ENCODE results near the gene CTSE.
A peak's percentile ranks its signal among the peaks of the same experiment; 100 is the strongest.

CTSE gene

DNA sequence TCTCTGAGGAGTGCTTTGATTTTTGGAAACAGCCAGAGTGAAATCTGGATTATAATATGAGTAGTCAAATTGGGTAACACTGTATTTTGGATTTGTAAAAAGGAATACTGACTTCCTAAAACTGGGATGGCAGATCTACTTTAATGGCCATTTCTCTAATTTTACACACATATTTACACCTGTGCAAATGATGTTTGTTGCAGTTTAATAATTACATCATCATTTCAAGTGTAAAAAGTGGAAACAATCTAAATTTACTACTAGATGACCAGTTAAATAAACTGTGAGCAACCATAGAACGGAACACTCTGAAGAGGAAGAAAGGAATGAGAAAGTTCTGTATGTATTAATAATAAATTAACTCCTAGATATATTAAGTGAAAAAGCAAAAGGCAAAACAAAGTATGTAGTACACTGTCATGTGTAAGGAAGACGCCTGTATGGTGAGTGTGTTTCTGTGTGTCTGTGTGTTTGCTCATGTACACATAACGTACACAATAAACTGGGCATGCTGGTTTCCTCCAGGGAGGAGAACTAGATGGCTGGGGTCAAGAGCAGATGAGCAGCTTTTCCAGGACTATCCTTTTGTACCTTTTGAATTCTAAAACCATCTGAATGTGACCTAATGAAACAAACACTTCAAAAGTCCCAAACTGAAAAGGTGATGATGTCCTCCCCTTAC is 26.4 kb upstream of the CTSE start:
- no peak for DNase-seq

DNA sequence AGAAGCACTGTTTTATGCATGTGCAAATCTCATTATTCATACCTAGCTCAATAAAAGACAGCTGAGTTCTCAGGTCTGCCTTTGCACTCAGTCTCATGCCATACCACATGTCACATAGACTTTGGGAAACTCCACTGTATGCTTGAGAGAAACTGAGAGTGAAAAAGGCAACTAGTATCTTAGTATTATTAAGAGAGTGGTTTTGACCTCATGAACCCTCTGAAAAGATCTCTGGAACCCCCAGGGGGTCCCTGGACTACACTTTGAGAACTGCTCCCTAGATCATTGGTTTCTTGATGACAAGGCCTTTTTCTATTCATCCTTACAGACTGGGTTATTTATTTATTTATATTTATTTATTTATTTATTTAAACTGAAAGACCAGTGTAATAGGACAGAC is 25.6 kb upstream of the CTSE start:
- DNase-seq, result no peak

DNA sequence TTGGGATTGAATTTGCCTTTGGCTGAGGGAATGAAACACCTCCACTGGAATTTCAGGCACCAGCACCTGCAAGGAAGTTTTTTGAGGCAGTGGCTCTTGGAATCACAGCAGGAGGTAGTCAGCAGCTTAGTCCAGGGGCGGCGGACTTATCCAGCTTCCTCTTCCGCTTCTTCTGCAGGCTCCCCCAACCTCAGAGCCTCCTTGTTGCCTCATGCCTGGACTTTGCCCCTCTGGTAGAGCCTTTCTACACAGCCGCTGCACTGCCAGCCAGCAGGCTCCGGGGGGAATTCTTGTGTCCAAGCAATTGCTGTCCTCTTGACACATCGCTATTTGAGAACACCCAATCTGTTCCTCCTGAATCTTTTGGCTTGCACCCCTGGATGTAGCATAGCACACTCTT is 24.9 kb upstream of the CTSE start:
- DNase-seq, result no peak

DNA sequence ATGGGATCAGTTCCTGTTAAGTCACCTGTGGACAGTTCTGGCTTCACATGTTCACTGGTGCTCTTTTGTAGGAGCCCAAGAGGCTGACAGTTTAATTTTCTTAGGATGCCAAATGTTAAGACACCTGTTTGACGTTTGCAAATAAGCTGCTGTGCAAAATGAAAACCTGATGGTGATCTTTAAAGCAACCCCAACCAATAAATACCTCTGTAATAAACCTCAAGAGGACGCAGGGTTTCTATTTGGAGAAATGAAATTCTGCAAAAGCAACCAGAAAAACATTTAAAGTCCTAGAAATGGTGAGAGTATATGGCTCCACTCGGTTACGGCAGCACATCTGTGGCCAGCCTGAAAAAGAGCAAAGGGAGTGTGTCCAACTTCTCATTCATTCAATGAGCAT is 23.6 kb upstream of the CTSE start:
- no peak for DNase-seq

GRCh38 chr1:206041640-206042039 is 17.9 kb upstream of the CTSE start:
- DNase-seq, result no peak

- no peak for DNase-seq
Observed at GRCh38 chr1:206040328-206040727, 16.6 kb upstream of the CTSE start.

DNA sequence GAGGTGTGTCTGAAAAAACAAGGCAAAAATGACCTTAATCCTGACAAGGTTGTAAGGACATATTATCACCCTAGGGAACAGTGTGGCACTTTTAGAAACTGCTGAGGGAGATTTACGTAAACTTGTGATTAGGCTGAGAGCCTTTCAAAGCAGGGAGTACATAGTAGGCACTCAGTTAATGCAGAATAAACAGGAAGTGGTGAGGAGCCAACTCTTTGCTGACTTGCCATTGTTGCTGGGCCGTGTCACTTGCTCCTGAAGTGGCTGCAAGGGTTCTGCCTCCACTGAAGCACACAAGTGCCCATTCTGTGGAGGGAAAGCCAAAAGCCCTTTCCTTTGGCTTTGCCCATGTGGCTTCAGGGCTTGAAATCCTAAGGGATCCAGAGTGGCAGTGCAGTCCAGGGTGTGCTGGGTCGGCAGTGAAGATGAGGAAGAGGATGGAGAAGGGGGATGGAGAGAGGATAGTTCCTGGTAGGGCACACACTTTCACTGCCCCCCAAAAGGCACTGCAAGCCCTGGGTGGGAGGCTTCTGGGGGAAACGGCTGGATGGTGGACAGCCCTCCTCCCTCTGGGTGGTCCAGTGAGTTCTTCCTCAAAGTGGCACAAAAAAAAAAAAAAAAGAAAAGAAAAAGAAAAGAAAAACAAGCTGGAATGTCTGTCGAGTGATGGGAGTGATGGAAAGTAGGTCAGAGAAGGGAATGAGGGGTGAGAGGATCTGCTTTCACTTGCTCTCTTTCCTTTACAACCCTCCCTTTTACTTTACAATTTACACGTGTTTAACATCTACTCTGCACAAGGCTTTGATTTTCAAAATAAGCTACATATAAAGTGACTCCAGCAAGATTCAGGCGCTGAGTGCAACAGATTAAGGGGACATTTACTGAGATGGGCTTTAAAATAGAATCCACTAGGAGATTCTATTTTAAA is 15.6 kb upstream of the CTSE start:
- DNase-seq, result no peak

GRCh38 chr1:206037581-206037980 is 13.9 kb upstream of the CTSE start:
- DNase-seq, result no peak

DNA sequence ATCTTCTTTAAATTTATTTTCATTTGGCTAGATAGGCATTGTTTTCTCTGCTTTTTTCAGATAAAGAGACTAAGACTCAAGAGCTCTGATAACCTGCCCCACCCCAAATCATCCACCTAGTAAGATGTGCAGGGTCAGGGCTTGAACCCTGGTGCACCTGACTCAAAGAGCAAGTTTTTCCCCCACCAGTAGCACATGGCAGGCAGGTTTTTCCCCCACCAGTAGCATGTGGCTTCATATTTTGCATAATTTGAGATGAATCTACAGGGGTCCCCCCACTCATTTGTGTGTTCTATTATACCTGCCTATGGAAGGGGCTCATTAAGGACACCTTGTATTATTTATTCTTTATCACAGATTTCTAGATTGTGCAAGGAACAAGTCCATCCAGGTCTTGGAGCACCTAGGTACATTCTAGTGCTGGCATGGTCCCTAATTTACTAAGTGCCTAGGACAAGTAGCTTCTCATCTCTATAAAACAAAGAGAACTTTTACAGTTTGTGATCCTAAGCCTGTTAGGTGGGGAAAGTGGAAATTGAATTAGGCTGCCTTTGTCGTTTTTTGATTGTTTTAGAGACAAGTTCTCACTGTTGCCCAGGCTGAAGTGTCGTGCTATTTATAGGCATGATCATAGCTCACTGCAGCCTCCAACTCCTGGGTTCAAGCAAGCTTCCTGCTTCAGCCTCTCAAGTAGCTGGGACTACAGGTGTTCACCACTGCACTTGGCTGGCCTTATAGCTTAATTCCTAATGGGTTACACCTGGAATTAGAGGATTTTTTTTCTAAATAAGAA is 13.2 kb upstream of the CTSE start:
- no peak for DNase-seq

DNA sequence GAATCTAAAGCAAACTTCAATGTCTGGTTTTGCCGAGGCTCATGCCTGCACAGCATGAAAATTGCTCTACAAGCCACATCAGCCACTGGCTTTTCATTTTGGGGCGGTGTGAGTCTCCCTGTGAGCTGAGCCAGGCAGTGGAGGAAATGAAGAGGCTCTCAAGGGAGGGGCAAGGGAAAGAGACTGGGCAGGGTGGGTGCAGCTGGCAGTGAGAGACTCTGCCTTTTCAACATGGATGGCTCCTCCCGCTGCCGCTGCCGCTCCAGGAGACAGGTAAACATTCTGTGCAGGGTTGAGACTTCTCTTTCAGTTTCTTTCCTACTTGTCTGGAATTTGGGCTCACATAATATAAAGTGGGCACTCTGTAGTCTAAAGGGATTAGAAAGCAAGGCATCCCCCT is 11.3 kb upstream of the CTSE start:
- no peak for DNase-seq

GRCh38 chr1:206032380-206033140 is 8.9 kb upstream of the CTSE start:
- DNase-seq, result no peak

GRCh38 chr1:206030714-206031113 is 7.0 kb upstream of the CTSE start:
- peak; percentile 25 to 70 for DNase-seq

- no peak for DNase-seq
Observed at GRCh38 chr1:206030191-206030590, 6.5 kb upstream of the CTSE start.

DNA sequence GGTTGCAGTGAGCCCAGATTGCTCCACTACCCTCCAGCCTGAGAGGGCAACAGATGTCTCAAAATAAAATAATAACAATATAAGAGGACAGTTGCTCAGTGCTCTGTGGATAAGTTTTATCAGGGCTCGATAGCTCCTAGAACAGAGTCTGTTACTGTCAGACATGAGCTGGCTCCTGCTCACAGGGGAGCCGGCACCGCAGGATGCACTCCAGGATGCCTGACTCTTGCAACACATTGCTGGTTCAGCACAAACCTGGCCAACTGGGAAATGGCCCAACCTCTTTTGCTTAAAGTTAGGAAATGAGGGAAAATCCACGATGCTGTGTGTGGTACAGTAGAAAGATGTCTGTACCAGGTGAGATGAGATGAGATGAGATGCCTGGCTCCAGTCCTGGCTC is 5.8 kb upstream of the CTSE start:
- DNase-seq, result no peak

- no peak for DNase-seq
Observed at GRCh38 chr1:206025283-206025820, 1.7 kb upstream of the CTSE start.

DNA sequence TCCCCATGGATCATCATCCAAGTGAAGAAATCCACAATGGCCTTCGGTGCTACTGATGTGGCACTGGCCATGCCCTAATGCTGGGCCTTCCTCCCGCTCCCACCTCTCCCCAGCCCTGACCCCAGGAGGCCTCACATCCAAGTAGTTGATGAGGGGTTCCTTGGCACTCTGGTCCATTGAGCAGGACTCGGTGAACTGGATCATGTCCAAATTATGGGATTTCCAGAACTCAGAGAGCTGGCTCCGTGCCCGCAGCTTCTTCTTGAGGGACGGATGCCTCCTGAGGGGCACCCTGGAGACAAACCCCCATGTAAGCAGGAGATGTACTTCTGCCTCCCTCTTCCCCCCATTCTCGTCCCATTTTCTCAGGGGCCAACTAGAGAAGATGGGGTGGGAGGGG is 929 bp downstream of the CTSE start:
- DNase-seq, result peak in 1 of 2 experiments; percentile 21

DNA sequence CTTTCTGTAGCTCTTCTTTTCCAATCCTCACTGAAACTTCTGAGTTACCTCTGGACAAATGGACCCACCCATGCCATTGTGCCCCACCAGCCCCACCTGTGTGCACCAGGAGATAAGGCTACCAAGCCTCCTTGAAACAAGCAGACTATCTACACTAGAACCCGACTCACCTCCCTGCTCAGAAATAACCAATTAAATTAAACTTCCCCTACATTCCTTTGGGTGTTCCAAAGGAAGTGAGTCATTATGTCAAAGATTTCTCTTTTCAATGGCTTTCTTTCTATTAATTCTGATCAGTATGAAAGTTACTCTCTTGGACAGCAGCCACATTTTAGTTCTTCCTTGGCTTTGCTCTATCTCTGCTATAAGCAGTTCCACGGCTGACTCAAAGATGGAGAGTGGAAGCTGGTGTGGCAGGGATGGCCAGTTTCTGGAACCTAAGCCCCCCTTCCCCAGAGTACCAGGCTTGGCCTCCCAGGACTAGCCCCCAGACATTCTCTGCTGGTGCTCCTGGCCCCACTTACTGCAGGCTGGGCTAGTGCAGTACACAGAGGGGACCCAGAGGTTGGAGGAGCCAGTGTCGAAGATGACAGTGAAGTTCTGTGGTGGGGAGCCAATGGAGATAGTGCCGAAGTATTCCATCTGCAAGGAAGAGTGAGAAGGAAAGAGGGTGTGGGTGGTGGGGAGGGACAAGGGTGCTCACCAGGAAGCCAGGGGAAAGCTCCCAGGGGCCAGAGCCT is 1.9 kb downstream of the CTSE start:
- no peak for DNase-seq

DNA sequence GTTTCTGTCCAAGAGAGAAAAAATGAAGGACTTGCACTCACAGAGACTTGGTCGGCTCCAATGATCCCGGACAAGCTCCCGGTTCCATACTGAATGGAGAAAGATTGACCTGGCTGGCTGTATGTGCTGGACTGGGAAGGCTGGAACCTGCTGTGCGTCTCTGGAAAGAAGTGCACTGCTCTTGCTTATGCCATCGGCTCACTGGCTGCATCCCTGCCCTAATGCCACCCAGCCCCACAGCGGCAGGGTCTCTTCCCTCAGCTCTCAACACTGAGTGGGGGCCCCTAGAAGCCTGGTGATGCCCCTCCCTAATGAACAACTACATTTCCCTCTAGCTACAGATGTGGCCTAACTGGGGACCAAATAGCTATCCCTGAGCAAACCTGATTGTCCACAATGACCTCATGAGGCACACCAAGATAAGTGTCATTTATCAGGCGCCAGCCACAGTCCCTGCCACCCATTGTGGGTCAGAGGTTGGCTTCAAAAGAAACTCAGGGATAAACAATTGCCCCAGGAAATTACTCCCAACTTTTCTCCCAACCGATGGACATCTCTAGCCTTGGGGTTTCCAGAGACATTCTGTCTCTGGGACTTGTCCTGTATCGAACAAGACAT is 2.6 kb downstream of the CTSE start:
- no peak for DNase-seq

- DNase-seq, result no peak
Observed at GRCh38 chr1:206020393-206021007, 3.2 kb downstream of the CTSE start.

GRCh38 chr1:206015071-206015470 is 8.6 kb downstream of the CTSE start:
- no peak for DNase-seq

DNA sequence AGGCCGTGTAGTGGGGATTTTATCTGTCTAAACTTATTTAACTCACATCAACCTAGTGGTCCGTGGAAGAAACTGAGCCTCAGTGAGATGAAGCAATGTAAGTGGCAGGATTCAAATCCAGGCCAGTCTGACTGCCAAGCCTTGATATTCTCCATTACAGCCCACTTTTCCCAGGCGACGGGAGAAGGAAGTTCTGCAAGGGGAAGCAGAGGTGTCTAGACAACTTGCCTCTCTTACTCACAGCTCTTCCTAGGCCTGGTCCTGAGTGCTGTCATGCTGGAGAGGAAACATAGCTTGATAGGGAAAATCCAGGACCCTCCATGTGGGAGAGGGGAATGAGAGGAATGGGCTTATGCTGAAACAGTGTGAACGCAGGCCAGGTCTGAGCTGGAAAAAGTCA is 9.1 kb downstream of the CTSE start:
- no peak for DNase-seq

All from NCI-H446 (cell line).